ENCODE data around the gene RBMS1.

GRCh38 chr2:160401895-160402294 is 91.7 kb downstream of the RBMS1 start:
- TF ChIP-seq EZH2 (IDR thresholded peaks at IDR 0.05; ENCODE audit: insufficient read depth, low read length), result no peak
- TF ChIP-seq, protein P1, sequence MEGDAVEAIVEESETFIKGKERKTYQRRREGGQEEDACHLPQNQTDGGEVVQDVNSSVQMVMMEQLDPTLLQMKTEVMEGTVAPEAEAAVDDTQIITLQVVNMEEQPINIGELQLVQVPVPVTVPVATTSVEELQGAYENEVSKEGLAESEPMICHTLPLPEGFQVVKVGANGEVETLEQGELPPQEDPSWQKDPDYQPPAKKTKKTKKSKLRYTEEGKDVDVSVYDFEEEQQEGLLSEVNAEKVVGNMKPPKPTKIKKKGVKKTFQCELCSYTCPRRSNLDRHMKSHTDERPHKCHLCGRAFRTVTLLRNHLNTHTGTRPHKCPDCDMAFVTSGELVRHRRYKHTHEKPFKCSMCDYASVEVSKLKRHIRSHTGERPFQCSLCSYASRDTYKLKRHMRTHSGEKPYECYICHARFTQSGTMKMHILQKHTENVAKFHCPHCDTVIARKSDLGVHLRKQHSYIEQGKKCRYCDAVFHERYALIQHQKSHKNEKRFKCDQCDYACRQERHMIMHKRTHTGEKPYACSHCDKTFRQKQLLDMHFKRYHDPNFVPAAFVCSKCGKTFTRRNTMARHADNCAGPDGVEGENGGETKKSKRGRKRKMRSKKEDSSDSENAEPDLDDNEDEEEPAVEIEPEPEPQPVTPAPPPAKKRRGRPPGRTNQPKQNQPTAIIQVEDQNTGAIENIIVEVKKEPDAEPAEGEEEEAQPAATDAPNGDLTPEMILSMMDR (IDR thresholded peaks at IDR 0.05; ENCODE audit: insufficient read depth, low read depth, low read length), result no peak
